ENCODE results near the gene BHLHA9. TPM values are rescaled to one million over a fixed set of nuclear protein-coding genes. Genes with fewer than 3 reads are reported as not detected.

BHLHA9 gene
- total and polyA plus RNA-seq, 9 of the 15 experiments (the other 6 are each of a cell fraction or from before 2014, with no cell fraction given), result not detected

GRCh38 chr17:1260086-1260769 lies 10.0 kb upstream of the BHLHA9 start (continued):
- TF ChIP-seq CUX1 (CRISPR knock-in tag; IDR thresholded peaks at IDR 0.05) (no peak), LCOR (CRISPR knock-in tag; IDR thresholded peaks at IDR 0.05) (no peak), ETV6 (IDR thresholded peaks at IDR 0.05; ENCODE audit: borderline replicate concordance in 1 of 2, low read depth in 2 of 2, low read length in 1 of 2) (no peak), ETV6 (CRISPR knock-in tag; IDR thresholded peaks at IDR 0.05; ENCODE audit: borderline replicate concordance) (no peak), ZNF79 (CRISPR knock-in tag; IDR thresholded peaks at IDR 0.05; ENCODE audit: low read depth) (no peak), PPARD (CRISPR knock-in tag; IDR thresholded peaks at IDR 0.05) (no peak)

Data from K562 (cell line).